ENCODE measurements around the gene HABP2.

- TF ChIP-seq, protein P1, sequence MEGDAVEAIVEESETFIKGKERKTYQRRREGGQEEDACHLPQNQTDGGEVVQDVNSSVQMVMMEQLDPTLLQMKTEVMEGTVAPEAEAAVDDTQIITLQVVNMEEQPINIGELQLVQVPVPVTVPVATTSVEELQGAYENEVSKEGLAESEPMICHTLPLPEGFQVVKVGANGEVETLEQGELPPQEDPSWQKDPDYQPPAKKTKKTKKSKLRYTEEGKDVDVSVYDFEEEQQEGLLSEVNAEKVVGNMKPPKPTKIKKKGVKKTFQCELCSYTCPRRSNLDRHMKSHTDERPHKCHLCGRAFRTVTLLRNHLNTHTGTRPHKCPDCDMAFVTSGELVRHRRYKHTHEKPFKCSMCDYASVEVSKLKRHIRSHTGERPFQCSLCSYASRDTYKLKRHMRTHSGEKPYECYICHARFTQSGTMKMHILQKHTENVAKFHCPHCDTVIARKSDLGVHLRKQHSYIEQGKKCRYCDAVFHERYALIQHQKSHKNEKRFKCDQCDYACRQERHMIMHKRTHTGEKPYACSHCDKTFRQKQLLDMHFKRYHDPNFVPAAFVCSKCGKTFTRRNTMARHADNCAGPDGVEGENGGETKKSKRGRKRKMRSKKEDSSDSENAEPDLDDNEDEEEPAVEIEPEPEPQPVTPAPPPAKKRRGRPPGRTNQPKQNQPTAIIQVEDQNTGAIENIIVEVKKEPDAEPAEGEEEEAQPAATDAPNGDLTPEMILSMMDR (IDR thresholded peaks at IDR 0.05): no peak
- TF ChIP-seq POLR2A (IDR thresholded peaks at IDR 0.05): no peak
These were observed 296 bp downstream of the HABP2 start for GRCh38 chr10:113553149-113553548.

Data from uterus (tissue), 2 donors.